ENCODE results near the gene LMCD1.

LMCD1 gene

GRCh38 chr3:8506571-8507061 lies 5.0 kb downstream of the LMCD1 start:
- peak; percentile 18 for DNase-seq (ENCODE audit: low spot score)

GRCh38 chr3:8507496-8507895 lies 5.9 kb downstream of the LMCD1 start:
- no peak for DNase-seq (ENCODE audit: low spot score)

GRCh38 chr3:8509961-8510360 lies 8.3 kb downstream of the LMCD1 start:
- DNase-seq (ENCODE audit: low spot score): peak; percentile 77

GRCh38 chr3:8512234-8512633 lies 10.6 kb downstream of the LMCD1 start:
- no peak for DNase-seq (ENCODE audit: low spot score)

DNA sequence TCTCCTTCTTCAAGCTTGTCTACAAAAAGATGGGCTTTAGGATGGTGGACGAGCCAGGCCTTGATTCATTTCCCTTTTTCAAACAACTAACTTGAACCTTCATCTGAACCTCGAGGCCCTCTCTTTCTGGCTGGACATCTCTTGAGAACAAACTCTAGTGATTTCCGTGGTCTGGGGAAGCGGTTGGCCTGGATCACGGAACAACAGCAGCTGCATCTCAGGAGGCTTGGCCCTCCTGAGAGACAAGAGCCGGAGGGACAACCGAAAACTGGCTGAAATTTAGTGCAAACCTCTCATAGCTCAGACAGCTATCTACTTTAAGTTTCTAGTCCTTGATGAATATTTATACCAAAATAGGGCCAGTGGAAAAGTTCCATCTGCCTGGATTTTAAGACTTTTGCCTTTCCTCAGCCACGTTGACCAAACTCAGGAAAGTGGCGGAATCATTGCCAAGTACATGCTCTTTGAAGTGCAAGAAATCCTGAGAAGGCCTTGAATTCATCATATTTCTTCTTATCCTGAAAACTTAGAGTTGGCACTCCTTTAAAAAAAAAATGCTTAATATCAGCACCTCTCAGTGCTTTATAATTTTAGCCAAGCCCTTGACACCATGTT lies 14.5 kb downstream of the LMCD1 start:
- DNase-seq (ENCODE audit: low spot score): no peak

GRCh38 chr3:8516783-8517182 lies 15.2 kb downstream of the LMCD1 start:
- no peak for DNase-seq (ENCODE audit: low spot score)

DNA sequence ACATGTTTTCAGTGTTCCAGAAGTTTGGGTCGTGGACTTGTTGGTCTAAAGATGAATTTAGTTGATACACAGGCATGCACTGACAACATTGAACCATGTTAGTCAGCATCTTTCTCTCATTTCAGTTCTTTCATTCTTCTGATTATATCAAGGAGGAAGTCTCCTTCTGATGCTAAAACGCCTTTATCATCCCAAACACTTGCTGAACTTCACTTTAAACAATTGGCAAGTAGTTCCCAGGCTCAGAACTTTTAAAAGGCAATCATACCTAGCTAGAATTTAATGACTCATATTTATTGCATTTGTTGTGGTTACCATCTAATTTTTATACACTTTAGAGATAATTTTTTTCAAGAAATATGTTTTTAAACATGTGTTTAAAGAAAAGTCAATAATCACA lies 15.9 kb downstream of the LMCD1 start:
- DNase-seq (ENCODE audit: low spot score): no peak

DNA sequence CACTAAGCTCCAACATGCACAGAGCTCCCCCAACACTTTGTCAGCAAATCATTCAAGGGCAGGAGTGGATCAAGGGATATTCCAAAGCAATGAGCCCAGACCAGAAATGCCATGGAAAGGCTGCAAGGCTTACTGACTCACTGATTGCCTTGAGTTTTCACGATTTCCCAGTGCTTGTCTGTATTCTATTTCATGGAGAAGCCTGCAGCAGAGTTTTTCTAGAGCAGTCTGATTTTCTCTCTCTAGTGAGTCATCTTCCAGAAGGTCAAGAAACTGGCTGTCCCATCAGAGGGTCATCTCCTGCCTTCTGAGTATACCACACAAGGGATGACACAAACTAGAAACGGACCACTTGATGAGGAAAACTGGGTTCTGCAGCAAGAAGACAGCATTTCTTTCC lies 16.5 kb downstream of the LMCD1 start:
- no peak for DNase-seq (ENCODE audit: low spot score)

GRCh38 chr3:8519156-8519555 lies 17.5 kb downstream of the LMCD1 start:
- DNase-seq (ENCODE audit: low spot score): no peak

DNA sequence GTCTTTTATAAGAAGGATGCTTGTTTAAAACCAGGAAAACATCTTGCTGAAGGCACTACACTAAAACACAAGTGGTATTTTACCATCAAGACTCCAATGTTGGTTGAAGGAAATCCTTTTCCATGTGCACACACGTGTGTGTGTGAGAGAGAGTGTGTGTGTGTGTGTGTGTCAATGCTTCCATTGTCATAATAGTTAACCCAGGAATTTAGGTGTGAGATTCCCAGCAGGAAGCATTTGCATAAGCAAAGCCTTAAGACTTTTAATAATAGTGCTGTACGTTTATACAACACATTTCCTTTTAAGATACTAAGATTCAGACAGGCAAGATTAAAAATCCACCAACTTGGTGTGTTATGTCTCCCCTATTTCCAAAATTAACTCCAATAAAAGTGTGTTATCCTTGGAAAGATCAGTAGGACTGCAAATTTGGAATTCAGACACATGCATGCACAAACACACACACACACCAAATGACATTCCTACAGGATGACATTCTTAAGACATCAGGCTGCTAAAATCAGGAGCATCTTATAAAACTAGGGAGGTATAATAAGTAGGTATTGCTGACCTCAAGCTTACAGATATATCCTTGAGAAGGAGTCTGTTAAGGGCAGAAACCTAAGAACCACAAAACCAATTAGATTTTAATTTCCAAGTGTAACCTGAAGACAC lies 18.3 kb downstream of the LMCD1 start:
- no peak for DNase-seq (ENCODE audit: low spot score)

DNA sequence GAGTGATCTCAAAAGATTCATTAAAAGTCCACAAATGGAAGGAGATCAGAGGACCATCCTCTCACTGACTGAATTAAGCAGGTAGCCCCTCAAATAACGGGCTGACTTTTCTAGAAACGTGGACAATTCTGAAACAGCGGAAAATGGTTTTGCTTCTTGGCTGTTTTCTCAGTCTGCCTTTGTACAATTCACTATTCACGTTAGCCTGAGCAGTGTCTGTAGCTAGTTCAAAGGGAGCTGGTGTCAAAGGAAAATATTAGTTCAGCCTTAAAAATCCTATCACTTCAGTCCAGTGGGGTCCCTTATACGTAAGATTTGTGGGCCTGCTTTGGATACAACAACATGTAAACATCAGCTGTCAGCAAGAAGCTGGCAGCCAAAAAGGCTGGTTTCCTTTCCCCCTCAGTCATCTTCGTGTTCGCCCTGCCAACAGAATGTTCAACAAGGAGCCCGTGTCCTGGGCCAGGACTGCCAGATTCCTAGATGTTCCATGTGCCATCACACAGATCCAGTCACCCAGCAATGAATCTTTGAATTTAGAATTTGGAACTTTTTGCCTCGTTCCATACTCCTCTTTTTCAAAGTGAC lies 19.3 kb downstream of the LMCD1 start:
- no peak for DNase-seq (ENCODE audit: low spot score)

DNA sequence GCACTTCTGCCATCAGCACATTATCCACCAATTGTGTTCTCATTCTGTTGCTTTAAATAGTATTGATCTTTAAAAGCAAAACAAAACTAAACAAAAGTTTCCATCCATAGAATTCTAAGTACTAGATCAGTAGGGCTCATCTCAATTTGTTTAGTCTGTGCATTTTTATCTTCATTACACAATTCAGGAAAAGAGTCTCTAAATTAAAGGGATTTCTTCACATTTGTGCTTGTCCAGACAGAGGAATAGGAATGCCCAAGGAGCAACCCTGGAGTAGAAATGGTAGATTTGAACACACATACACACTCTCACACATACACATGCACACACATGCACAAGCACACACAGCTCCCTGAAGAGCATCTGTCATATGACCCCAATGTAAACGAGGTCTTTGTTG lies 21.4 kb downstream of the LMCD1 start:
- no peak for DNase-seq (ENCODE audit: low spot score)

GRCh38 chr3:8524249-8524648 lies 22.6 kb downstream of the LMCD1 start:
- no peak for DNase-seq (ENCODE audit: low spot score)

DNA sequence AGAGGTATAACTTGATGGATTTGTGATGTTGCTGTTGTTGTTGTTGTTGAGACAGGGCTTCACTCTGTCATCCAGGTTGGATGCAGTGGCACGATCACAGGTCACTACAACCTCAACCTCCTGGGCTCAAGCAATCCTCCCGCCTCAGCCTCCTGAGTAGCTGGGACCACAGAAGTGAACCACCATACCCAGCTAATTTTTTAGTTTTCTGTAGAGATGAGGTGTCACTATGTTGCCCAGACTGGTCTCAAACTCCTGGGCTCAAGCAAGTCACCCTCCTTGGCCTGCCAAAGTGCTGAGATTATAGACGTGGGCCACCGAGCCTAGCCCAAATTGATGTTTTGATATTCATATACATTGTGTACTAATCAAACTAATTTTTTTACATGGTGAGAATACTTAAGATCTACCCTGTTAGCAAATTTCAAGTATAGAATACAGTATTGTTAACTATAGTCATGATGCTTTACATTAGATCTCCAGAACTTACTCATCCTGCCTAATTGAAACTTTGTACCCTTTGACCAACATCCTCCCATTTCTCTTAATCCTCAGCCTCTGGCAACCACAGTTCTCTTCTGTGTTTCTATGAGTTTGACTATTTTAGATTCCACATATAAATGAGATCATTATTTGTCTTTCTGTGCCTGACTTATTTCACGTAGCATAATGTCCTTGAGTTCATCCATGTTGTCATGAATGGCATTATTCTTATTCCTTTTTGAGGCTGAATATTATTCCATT lies 23.2 kb downstream of the LMCD1 start:
- no peak for DNase-seq (ENCODE audit: low spot score)

- no peak for DNase-seq (ENCODE audit: low spot score)
Observed at GRCh38 chr3:8525893-8526292, 24.3 kb downstream of the LMCD1 start.

DNA sequence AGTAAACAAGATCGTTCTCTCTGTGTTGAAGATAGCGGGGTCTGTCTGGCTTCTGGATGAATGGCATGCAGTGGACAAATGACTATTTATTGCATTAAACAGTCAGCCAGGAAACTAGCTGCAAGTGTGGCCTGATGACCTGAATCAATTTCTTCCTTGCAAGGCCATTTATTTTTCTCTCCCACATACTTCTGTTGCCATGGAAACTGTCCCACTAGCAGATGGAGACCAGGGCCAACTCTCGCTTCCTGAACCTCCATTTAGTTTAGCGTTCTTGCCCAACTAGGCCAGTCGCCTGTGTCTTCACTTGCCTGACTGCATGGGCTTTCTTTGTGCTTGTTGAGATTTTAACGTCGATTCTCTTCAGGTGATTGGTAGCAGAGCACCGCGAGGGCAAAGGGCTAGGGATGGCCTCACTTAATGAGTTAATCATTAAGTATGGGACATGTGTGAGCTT lies 27.6 kb downstream of the LMCD1 start:
- DNase-seq (ENCODE audit: low spot score): no peak

DNA sequence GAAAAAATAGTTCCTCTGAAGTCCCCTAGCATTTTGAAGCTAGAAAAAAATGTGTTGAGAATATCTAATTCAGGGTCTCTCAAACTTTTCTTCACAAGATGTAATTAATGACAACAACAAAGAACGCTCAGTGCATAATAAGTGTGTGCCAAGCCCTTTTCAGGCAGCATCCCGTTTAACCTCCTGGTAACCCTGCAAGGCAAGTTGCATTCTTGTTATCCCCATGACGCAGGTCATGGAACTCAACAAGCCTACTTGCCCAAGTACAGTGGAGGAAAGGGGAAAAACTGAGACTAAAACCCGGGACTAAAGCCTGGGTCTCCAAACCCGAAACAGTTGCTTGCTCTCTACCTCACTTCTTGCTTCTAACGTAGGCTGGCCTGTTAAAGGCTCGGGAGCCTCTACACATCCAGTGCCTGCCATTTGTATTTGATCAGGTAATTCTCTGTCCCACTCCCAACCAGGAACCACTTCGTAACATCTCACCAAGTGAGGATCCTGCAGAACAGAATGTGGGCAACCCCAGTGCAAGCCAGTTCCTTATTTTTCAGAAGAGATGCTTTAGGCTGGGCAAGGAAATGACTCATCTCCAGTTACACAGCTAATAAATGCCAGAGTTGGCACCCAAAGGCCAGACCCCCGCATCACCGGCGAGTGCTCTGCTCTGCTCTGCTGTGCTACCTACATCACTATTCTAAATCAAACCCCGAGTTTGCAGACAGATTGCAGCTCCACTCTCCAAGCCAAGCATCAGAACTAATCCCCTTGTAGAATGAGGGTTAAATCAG lies 28.3 kb downstream of the LMCD1 start:
- DNase-seq (ENCODE audit: low spot score): no peak

DNA sequence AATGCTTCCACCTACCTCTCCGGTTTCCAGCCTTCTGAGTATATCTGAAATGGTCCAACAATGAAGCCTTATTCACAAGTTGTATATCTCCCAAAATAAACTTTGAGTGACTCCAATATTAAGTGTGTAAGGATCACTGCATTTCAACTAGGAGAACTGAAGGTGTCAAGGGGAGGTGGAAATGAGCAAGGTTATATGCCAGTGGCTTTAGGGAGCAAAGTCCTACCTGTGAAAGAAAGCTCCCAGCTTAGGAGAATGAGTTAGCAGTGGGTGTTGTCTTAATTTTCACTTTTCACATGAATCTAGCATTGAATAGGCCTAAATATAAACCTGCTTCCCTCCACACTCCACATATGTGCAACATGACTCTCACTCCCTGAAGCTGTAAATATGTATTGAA lies 29.0 kb downstream of the LMCD1 start:
- DNase-seq (ENCODE audit: low spot score): no peak

- DNase-seq (ENCODE audit: low spot score): peak; percentile 62
Observed at GRCh38 chr3:8532251-8532871, 30.7 kb downstream of the LMCD1 start.

- peak; percentile 68 for DNase-seq (ENCODE audit: low spot score)
Observed at GRCh38 chr3:8536096-8537056, 34.8 kb downstream of the LMCD1 start.
